Activated T-cell treated with anti-CD3 and anti-CD28 coated beads, Interleukin-2, amount 50 U/mL, for 1 hour (primary cell): Measurements from ENCODE around the gene PWWP2A.

Experiments used
- DNase-seq: peaks from one replicate; pipeline ENCODE4 v3.0.0-alpha.2; 2020

Gene PWWP2A

GRCh38 chr5:160129841-160130240 is 10.6 kb upstream of the PWWP2A start:
- no peak for DNase-seq

GRCh38 chr5:160128632-160129031 is 9.4 kb upstream of the PWWP2A start:
- no peak for DNase-seq

- no peak for DNase-seq
Observed at GRCh38 chr5:160119905-160120266, 636 bp upstream of the PWWP2A start.

GRCh38 chr5:160118349-160119141 is 705 bp downstream of the PWWP2A start:
- DNase-seq, result peak; percentile 71

- DNase-seq, result no peak
Observed at GRCh38 chr5:160116991-160117390, 2.3 kb downstream of the PWWP2A start.

GRCh38 chr5:160108124-160108523 is 11.1 kb downstream of the PWWP2A start:
- no peak for DNase-seq

- DNase-seq, result no peak
Observed at GRCh38 chr5:160105686-160106360, 13.4 kb downstream of the PWWP2A start.

GRCh38 chr5:160097991-160098390 is 21.3 kb downstream of the PWWP2A start:
- no peak for DNase-seq

- DNase-seq, result no peak
Observed at GRCh38 chr5:160096178-160096577, 23.1 kb downstream of the PWWP2A start.

GRCh38 chr5:160092960-160093707 is 26.1 kb downstream of the PWWP2A start:
- no peak for DNase-seq

GRCh38 chr5:160092514-160092913 is 26.7 kb downstream of the PWWP2A start:
- DNase-seq, result no peak

GRCh38 chr5:160090059-160090458 is 29.2 kb downstream of the PWWP2A start:
- no peak for DNase-seq

- no peak for DNase-seq
Observed at GRCh38 chr5:160089531-160089930, 29.7 kb downstream of the PWWP2A start.

- no peak for DNase-seq
Observed at GRCh38 chr5:160088805-160089204, 30.4 kb downstream of the PWWP2A start.

- no peak for DNase-seq
Observed at GRCh38 chr5:160087199-160087598, 32.1 kb downstream of the PWWP2A start.

- no peak for DNase-seq
Observed at GRCh38 chr5:160084144-160084543, 35.1 kb downstream of the PWWP2A start.

- DNase-seq, result no peak
Observed at GRCh38 chr5:160083501-160083900, 35.7 kb downstream of the PWWP2A start.

- no peak for DNase-seq
Observed at GRCh38 chr5:160082614-160083500, 36.4 kb downstream of the PWWP2A start.

GRCh38 chr5:160081495-160081894 is 37.8 kb downstream of the PWWP2A start:
- DNase-seq, result no peak

GRCh38 chr5:160079753-160080152 is 39.5 kb downstream of the PWWP2A start:
- DNase-seq, result no peak

- no peak for DNase-seq
Observed at GRCh38 chr5:160076997-160077396, 42.3 kb downstream of the PWWP2A start.

GRCh38 chr5:160075073-160075472 is 44.2 kb downstream of the PWWP2A start:
- DNase-seq, result no peak

- DNase-seq, result no peak
Observed at GRCh38 chr5:160071916-160072315, 47.3 kb downstream of the PWWP2A start.
